Gastroesophageal sphincter (tissue), 4 donors: ENCODE data around the gene HSD11B2. TPM values are rescaled to one million over a fixed set of nuclear protein-coding genes. Genes with fewer than 3 reads are reported as not detected.
"Not testable (repeated sequence)": the region's sequence is repeated elsewhere in the genome, so short reads cannot be mapped to it uniquely, and the experiment has no call there.

Experiments used
- ATAC-seq: fragments of 150-250 bp; one replicate; pipeline ENCODE4 v1.9.1; 2016; ENCODE audit warnings: mild to moderate bottlenecking, moderate library complexity
- H3K27ac ChIP-seq, 4 donors: fragments of 200-600 bp; sonication (generic) in 3 of 4; 1 replicate in 3 of 4; 2 replicates in 1 of 4; pipeline ENCODE4 v1.5.1; 2016 to 2019
- H3K27me3 ChIP-seq: fragments of 200-600 bp; sonication (generic); one replicate; pipeline ENCODE4 v1.5.1; 2019
- H3K36me3 ChIP-seq, 2 donors: fragments of 200-600 bp; sonication (generic); one replicate each; pipeline ENCODE4 v1.5.1; 2019; ENCODE audit warnings: control low read depth in 1 of 2
- H3K4me1 ChIP-seq, 3 donors: fragments of 200-600 bp; sonication (generic); 1 replicate in 2 of 3; 2 replicates in 1 of 3; pipeline ENCODE4 v1.5.1; 2016 to 2019; ENCODE audit warnings: control low read depth in 2 of 3
- H3K4me3 ChIP-seq, 2 donors: fragments of 200-600 bp; sonication (generic); one replicate each; pipeline ENCODE4 v1.5.1; 2019; ENCODE audit warnings: mild to moderate bottlenecking in 1 of 2, moderate library complexity in 1 of 2
- H3K9me3 ChIP-seq, 3 donors: fragments of 200-600 bp; sonication (generic); one replicate each; pipeline ENCODE4 v1.5.1; 2017 to 2019; ENCODE audit warnings: control low read depth in 2 of 3
- CTCF ChIP-seq, 4 experiments: fragments of 200-600 bp in 2 of 4; fragments of 450-650 bp in 2 of 4; sonication (generic) in 1 of 4; IDR thresholded peaks; one replicate each; pipeline ENCODE4 v1.5.1; 2017 to 2019; ENCODE audit warnings: antibody characterized with exemption in 4 of 4, mild to moderate bottlenecking in 2 of 4, moderate library complexity in 2 of 4
- EP300 ChIP-seq: sonication (generic); formaldehyde crosslinking; IDR thresholded peaks from one replicate; pipeline ENCODE4 v1.6.1; 2017; ENCODE audit warnings: antibody characterized with exemption, mild to moderate bottlenecking
- POLR2A ChIP-seq, 2 donors: fragments of 450-650 bp; IDR thresholded peaks; one replicate each; pipeline ENCODE4 v1.6.1; 2017; ENCODE audit warnings: antibody characterized with exemption in 2 of 2, mild to moderate bottlenecking in 2 of 2, moderate library complexity in 1 of 2
- POLR2AphosphoS5 ChIP-seq: sonication (generic); formaldehyde crosslinking; IDR thresholded peaks from one replicate; pipeline ENCODE4 v1.6.1; 2017; ENCODE audit warnings: antibody characterized with exemption
- WGBS, 2 donors: methylation state at CpG; one replicate each; pipeline ENCODE4 v1.1.5; 2018; ENCODE audit warnings: low coverage in 1 of 2; 5-methylcytosine and 5-hydroxymethylcytosine counted together
- total RNA-seq, 4 donors: library from RNA; depleted of rRNA; stranded (reverse); fragments of >200 nt; gene quantifications; one replicate each; pipeline ENCODE4 v1.1.0, GENCODE V29; 2016

HSD11B2 gene
- total RNA-seq, 4 donors from 2014 or later = 0.19 to 2.1 (median 0.27) TPM; not detected in 1

GRCh38 chr16:67407788-67408452 lies 23.0 kb upstream of the HSD11B2 start:
- H3K27ac ChIP-seq = peak overlapping the region in 2 of 4 donors; percentile 68 to 76
- ATAC-seq = no peak
- H3K4me1 ChIP-seq = peaks cover 0 to 17% (median 11%) of the 10 kb centered on the region in 3 donors
- peaks cover 0 to 18% of the 10 kb centered on the region in 2 donors for H3K36me3 ChIP-seq
- no peak for TF ChIP-seq CTCF (IDR thresholded peaks at IDR 0.05)
- TF ChIP-seq EP300 = no peak
- TF ChIP-seq POLR2A (IDR thresholded peaks at IDR 0.05) = no peak
- TF ChIP-seq POLR2AphosphoS5 = no peak
- 61 to 83% methylated on average over 5 of the region's 6 CpGs for WGBS, 2 donors
- H3K27me3 ChIP-seq = no peaks in the 10 kb centered on the region
- H3K9me3 ChIP-seq = no peaks in the 10 kb centered on the region
- no peak overlapping the region for H3K4me3 ChIP-seq

GRCh38 chr16:67409631-67410030 lies 21.3 kb upstream of the HSD11B2 start:
- peaks cover 0 to 25% (median 11%) of the 10 kb centered on the region in 3 donors for H3K4me1 ChIP-seq
- TF ChIP-seq CTCF (IDR thresholded peaks at IDR 0.05) (no peak), EP300 (no peak), POLR2A (IDR thresholded peaks at IDR 0.05) (no peak), POLR2AphosphoS5 (no peak)

GRCh38 chr16:67411339-67411738 lies 19.6 kb upstream of the HSD11B2 start:
- Histone ChIP-seq H3K9me3 (no peaks in the 10 kb centered on the region), H3K27ac (no peak overlapping the region), H3K4me1 (peaks cover 0 to 30% (median 10%) of the 10 kb centered on the region in 3 donors), H3K27me3 (no peaks in the 10 kb centered on the region), H3K4me3 (no peak overlapping the region), H3K36me3 (peaks cover 0 to 6% of the 10 kb centered on the region in 2 donors)
- no peak for TF ChIP-seq EP300
- no peak for TF ChIP-seq POLR2AphosphoS5
- TF ChIP-seq POLR2A (IDR thresholded peaks at IDR 0.05) = no peak
- no peak for ATAC-seq
- 80 to 92% methylated on average over 3 of the region's 3 CpGs for WGBS, 2 donors

More at GRCh38 chr16:67409631-67410030, 21.3 kb upstream of the HSD11B2 start:
- Histone ChIP-seq H3K4me3 (no peak overlapping the region), H3K36me3 (peaks cover 0 to 12% of the 10 kb centered on the region in 2 donors), H3K9me3 (no peaks in the 10 kb centered on the region), H3K27ac (no peak overlapping the region), H3K27me3 (no peaks in the 10 kb centered on the region)
- no peak for ATAC-seq
- WGBS, 2 donors = 83% methylated on average over 1 of the region's 9 CpGs; no CpG with 5 or more reads in 1 of the 2 donors

GRCh38 chr16:67412294-67412693 lies 18.6 kb upstream of the HSD11B2 start:
- H3K9me3 ChIP-seq = no peaks in the 10 kb centered on the region
- no peak overlapping the region for H3K27ac ChIP-seq
- peaks cover 0 to 6% of the 10 kb centered on the region in 2 donors for H3K36me3 ChIP-seq
- TF ChIP-seq POLR2AphosphoS5 (no peak), CTCF (IDR thresholded peaks at IDR 0.05) (no peak), POLR2A (IDR thresholded peaks at IDR 0.05) (no peak), EP300 (no peak)
- WGBS, 2 donors = 36 to 61% methylated on average over 2 of the region's 2 CpGs
- H3K27me3 ChIP-seq = no peaks in the 10 kb centered on the region
- ATAC-seq = no peak
- no peak overlapping the region for H3K4me3 ChIP-seq
- peaks cover 0 to 29% (median 9%) of the 10 kb centered on the region in 3 donors for H3K4me1 ChIP-seq

- no peaks in the 10 kb centered on the region for H3K27me3 ChIP-seq
- no peak for ATAC-seq
- peaks cover 0 to 29% (median 6%) of the 10 kb centered on the region in 3 donors for H3K4me1 ChIP-seq
- TF ChIP-seq EP300 (no peak), CTCF (IDR thresholded peaks at IDR 0.05) (no peak)
- no peak overlapping the region for H3K4me3 ChIP-seq
- 47 to 67% methylated on average over 4 to 5 of the region's 6 CpGs for WGBS, 2 donors
- peak overlapping the region in 1 of 4 donors; percentile 86 for H3K27ac ChIP-seq
- H3K36me3 ChIP-seq = peaks cover 0 to 2% of the 10 kb centered on the region in 2 donors
- H3K9me3 ChIP-seq = no peaks in the 10 kb centered on the region
Measured at GRCh38 chr16:67413978-67414911, 16.7 kb upstream of the HSD11B2 start.

GRCh38 chr16:67415421-67415820 lies 15.5 kb upstream of the HSD11B2 start:
- Histone ChIP-seq H3K4me1 (peaks cover 0 to 29% (median 6%) of the 10 kb centered on the region in 3 donors), H3K27ac (peak overlapping the region; percentile 53 to 89 (median 86)), H3K4me3 (peak overlapping the region; percentile 89)
- H3K27me3 ChIP-seq, H3K9me3 ChIP-seq, ATAC-seq, H3K36me3 ChIP-seq: not testable (repeated sequence)
- 30 to 92% methylated on average over 2 of the region's 19 CpGs for WGBS, 2 donors
